ENCODE measurements around the gene MBD6.

Gene MBD6

GRCh38 chr12:57577981-57578758, 55.5 kb downstream of the MBD6 start:
- in situ Hi-C loops (cut with HindIII; ENCODE audit: low sequenced_read_pairs) = no loop called here
- H3K4me3 ChIP-seq (ENCODE audit: low read depth, low read length) = no peak overlapping the region
- TF ChIP-seq CTCF (IDR thresholded peaks at IDR 0.05; ENCODE audit: low read depth, low read length, missing control alignments) = no peak
- DNase-seq (ENCODE audit: low read depth) = no peak

- no peak for TF ChIP-seq CTCF (IDR thresholded peaks at IDR 0.05; ENCODE audit: low read depth, low read length, missing control alignments)
- DNase-seq (ENCODE audit: low read depth) = no peak
- no peak overlapping the region for H3K4me3 ChIP-seq (ENCODE audit: low read depth, low read length)
- in situ Hi-C loops (cut with HindIII; ENCODE audit: low sequenced_read_pairs) = no loop called here
These were observed 56.4 kb downstream of the MBD6 start for GRCh38 chr12:57579011-57579410.

Measured in astrocyte of the cerebellum (primary cell).